PFSK-1 (cell line): Measurements from ENCODE around the gene VTI1B.

Experiments used
- FOXP2 ChIP-seq: optimal IDR thresholded peaks from 2 replicates; pipeline ENCODE3; 2011; ENCODE audit warnings: borderline replicate concordance, control low read depth, inconsistent platforms; ENCODE audit not compliant: insufficient read depth; ENCODE audit errors: extremely low read length, extremely low read depth
- POLR2AphosphoS5 ChIP-seq: IDR thresholded peaks from 2 replicates; pipeline ENCODE4 v1.6.1; 2012; ENCODE audit warnings: low read depth, mild to moderate bottlenecking, control low read depth, low read length, moderate library complexity
- REST ChIP-seq, 2 experiments: IDR thresholded peaks; 2 replicates each; pipeline versions ENCODE4 v1.6.1 to v1.8.0; 2011 to 2012; ENCODE audit warnings: low read depth in 2 of 2, low read length in 2 of 2, control low read depth in 1 of 2, inconsistent platforms in 1 of 2, mild to moderate bottlenecking in 1 of 2, moderate library complexity in 1 of 2; ENCODE audit not compliant: insufficient read depth in 1 of 2
- SIN3A ChIP-seq: IDR thresholded peaks from 2 replicates; pipeline ENCODE4 v1.6.1; 2012; ENCODE audit warnings: mild to moderate bottlenecking, low read length, moderate library complexity, borderline replicate concordance; ENCODE audit not compliant: insufficient read depth
- TAF1 ChIP-seq: IDR thresholded peaks from 2 replicates; pipeline ENCODE4 v1.6.1; 2012; ENCODE audit warnings: low read length, control low read depth, borderline replicate concordance; ENCODE audit not compliant: insufficient read depth

- no peak for TF ChIP-seq POLR2AphosphoS5
- no peak for TF ChIP-seq REST (IDR thresholded peaks at IDR 0.05; ENCODE audit: insufficient read depth in 1 of 2, low read depth in 2 of 2, low read length in 2 of 2)
- no peak for TF ChIP-seq TAF1
- TF ChIP-seq SIN3A = no peak
- no peak for TF ChIP-seq FOXP2
Measured at GRCh38 chr14:67703997-67704396, 29.6 kb upstream of the VTI1B start.
